IgD-negative memory B cell (primary cell): ENCODE results near the gene EML2. TPM values are rescaled to one million over a fixed set of nuclear protein-coding genes. Genes with fewer than 3 reads are reported as not detected.

ENCODE experiments used
- H3K27ac Mint-ChIP-seq, 3 donors: one replicate each; pipeline ENCODE4 v1.8.0; 2020 to 2022; ENCODE audit warnings: mild to moderate bottlenecking in 3 of 3, mixed read lengths in 3 of 3, moderate library complexity in 1 of 3
- H3K27me3 Mint-ChIP-seq: one replicate; pipeline ENCODE4 v1.8.0; 2021; ENCODE audit warnings: mixed read lengths
- H3K36me3 Mint-ChIP-seq: one replicate; pipeline ENCODE4 v1.8.0; 2020; ENCODE audit warnings: mild to moderate bottlenecking, mixed read lengths
- H3K4me1 Mint-ChIP-seq, 3 donors: one replicate each; pipeline ENCODE4 v1.8.0; 2020 to 2022; ENCODE audit warnings: mixed read lengths in 3 of 3, mild to moderate bottlenecking in 1 of 3
- H3K4me3 Mint-ChIP-seq, 4 donors: one replicate each; pipeline ENCODE4 v1.8.0; 2020 to 2022; ENCODE audit warnings: mild to moderate bottlenecking in 4 of 4, mixed read lengths in 4 of 4, moderate library complexity in 3 of 4
- H3K9me3 Mint-ChIP-seq, 3 donors: one replicate each; pipeline ENCODE4 v1.8.0; 2020 to 2021; ENCODE audit warnings: mixed read lengths in 3 of 3, mild to moderate bottlenecking in 1 of 3
- polyA plus RNA-seq: library from polyadenylated mRNA; unstranded; fragments of 300-500 nt; fragmentation: Illumina TruSeq; gene quantifications from one replicate; pipeline ENCODE4 v1.2.3, GENCODE V29; 2021

EML2 gene
- polyA plus RNA-seq, 1 donor from 2014 or later: 18.5 TPM

DNA sequence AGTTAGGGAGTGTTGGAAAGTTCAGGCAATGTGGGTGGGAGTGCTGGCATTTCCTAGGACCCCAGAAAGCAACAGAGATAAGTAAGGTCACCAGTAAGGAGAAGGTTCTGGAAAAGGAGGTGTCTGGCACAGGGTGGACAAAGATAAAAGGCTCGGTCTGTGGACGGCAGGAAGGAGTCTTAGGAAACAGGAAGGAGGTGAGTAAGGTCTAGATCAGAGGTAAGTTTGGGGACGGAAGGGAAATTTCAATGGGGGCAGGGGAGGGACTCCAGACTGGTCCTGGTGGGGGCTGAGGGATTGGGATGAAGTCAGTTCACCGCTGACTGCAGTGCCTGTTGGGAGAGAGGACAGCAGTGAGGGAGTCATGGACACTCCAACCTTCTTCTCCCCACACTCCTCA lies 46.8 kb downstream of the EML2 start:
- peaks cover 0 to 3% (median 0%) of the 10 kb centered on the region in 3 donors for H3K4me1 Mint-ChIP-seq
- peaks cover 54% of the 10 kb centered on the region for H3K27me3 Mint-ChIP-seq
- no peaks in the 10 kb centered on the region for H3K9me3 Mint-ChIP-seq
- no peak overlapping the region for H3K27ac Mint-ChIP-seq
- H3K36me3 Mint-ChIP-seq: no peaks in the 10 kb centered on the region
- no peak overlapping the region for H3K4me3 Mint-ChIP-seq

DNA sequence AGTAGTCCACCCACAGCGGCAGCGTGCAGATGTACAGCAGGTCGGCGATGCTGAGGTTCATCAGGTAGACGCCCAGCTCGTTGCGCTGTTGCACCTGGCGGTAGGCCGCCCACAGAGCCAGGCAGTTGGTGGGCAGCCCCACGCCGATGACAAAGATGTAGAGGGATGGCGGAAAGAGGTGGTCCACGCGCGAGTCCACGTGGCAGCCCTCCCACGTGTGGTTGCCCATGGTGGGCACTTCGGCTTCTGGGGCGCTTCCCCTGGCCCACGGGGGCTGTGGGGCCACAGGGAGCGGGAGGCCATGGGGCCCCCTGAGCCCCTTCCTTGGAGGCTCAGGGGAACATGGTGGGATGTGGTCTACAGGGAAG lies 47.6 kb downstream of the EML2 start:
- Mint-ChIP-seq H3K27ac (no peak overlapping the region), H3K27me3 (peaks cover 48% of the 10 kb centered on the region)

DNA sequence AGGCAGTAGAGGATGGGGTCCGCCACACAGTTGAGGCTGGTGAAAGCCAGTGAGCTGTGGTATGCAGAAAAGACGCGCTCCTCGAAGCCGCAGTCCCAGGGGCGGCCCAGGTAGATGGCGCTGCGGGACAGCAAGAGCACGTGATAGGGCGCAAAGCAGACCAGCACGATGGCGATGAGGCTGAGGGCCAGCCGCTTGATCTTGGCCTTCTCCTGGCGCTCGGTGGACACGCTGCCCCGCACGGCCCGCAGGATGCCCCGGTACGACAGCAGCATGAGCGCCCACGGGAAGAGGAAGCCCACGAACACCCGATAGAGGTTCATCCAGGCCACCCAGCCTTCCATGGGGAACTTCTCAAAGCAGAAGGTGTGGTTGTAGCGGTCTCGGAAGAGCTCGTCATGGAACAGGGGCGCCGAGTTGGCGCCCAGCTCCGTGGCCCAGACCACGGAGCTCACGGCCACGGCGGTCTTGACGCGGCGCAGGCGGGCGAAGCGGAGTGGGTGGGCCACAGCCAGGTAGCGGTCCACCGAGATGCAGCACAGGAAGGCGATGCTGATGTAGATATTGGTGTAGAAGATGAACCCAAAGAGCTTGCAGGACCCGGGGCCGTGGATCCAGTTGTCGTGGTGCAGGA lies 48.1 kb downstream of the EML2 start:
- no peak overlapping the region for H3K27ac Mint-ChIP-seq
- peaks cover 0 to 2% (median 0%) of the 10 kb centered on the region in 3 donors for H3K4me1 Mint-ChIP-seq
- H3K9me3 Mint-ChIP-seq: no peaks in the 10 kb centered on the region
- H3K27me3 Mint-ChIP-seq: peaks cover 43% of the 10 kb centered on the region
- no peak overlapping the region for H3K4me3 Mint-ChIP-seq
- no peaks in the 10 kb centered on the region for H3K36me3 Mint-ChIP-seq

More for the DNA sequence above, 47.6 kb downstream of the EML2 start:
- no peaks in the 10 kb centered on the region for H3K36me3 Mint-ChIP-seq
- no peaks in the 10 kb centered on the region for H3K9me3 Mint-ChIP-seq
- peaks cover 0 to 2% (median 0%) of the 10 kb centered on the region in 3 donors for H3K4me1 Mint-ChIP-seq
- H3K4me3 Mint-ChIP-seq: no peak overlapping the region

DNA sequence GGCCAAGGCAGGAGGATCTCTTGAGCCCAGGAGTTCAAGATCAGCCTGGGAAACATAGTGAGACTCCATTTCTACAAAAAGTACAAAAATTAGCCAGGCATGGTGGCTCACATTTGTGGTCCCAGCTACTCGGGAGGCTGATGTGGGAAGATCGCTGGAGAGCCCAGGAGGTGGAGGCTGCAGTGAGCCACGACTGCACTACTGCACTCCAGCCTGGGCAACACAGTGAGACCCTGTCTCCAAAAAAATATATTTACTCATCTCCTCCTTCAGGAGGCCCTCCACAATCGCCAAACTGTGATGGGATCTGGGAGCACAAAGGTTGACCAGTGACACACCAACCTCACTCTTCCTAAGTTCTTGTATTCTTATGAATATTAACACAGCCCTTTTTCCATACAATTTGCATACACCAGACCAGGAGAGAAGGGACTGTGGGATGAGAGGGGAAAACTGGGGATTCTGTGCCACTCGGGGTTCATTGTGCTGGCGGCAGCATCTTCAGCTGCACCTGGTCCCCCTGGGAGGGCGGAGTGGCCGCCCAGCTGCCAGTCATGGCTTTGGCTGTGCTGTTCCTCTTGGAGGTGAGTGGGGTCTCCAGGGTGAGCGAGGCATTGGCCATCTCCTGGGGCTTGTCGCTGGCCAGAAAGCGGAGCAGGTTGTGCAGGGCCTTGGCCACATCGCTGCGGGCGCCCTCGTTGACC lies 48.7 kb downstream of the EML2 start:
- Mint-ChIP-seq H3K27me3 (peaks cover 40% of the 10 kb centered on the region), H3K4me3 (peak overlapping the region in 1 of 4 donors; percentile 34), H3K9me3 (no peaks in the 10 kb centered on the region), H3K4me1 (peaks cover 0 to 2% (median 0%) of the 10 kb centered on the region in 3 donors), H3K36me3 (no peaks in the 10 kb centered on the region), H3K27ac (no peak overlapping the region)

DNA sequence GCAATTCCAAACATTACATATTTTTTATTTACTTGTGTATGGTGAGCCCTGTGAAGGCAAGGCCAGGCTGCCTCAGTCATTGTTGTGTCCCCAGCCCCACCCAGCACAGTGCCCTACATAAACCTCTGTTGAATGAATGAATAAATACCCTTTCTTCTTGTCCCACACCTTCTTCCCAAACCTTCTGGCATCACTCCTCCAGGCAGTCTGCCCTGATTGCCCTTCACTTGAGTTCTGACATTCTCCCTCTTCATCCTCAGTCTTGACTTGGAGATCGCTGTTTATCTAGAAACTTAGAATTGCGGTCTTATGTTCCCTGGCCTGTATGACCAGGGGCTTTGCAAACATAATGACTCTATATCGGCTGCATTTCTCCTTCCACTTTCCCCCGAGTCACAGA lies 49.4 kb downstream of the EML2 start:
- Mint-ChIP-seq H3K27me3 (peaks cover 40% of the 10 kb centered on the region), H3K4me3 (peak overlapping the region in 1 of 4 donors; percentile 34), H3K9me3 (no peaks in the 10 kb centered on the region), H3K36me3 (no peaks in the 10 kb centered on the region), H3K4me1 (peaks cover 0 to 2% (median 2%) of the 10 kb centered on the region in 3 donors), H3K27ac (peak overlapping the region in 2 of 3 donors; percentile 4 to 80)

DNA sequence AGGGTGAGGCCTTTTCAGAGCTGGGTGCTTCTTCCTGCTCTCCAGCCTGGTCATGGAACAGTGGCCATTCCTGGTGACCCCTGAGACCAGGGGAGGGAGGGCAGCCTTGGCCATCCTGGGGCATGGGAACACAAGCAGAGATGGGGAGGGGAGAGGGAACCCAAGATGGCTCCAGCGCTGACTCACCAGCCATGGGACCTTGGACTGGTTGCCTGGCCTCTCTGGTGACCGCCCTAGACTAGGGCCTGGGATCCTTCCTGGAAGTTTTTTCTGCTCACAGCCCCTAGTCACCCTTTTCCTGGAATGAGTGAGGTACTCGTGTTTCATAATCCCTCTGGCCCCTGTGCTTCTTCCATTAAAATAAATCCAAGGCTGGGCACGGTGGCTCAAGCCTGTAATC lies 51.3 kb downstream of the EML2 start:
- Mint-ChIP-seq H3K9me3 (no peaks in the 10 kb centered on the region), H3K4me3 (peak overlapping the region in 1 of 4 donors; percentile 23), H3K36me3 (no peaks in the 10 kb centered on the region), H3K4me1 (peaks cover 4 to 6% (median 5%) of the 10 kb centered on the region in 3 donors), H3K27me3 (peaks cover 34% of the 10 kb centered on the region), H3K27ac (peak overlapping the region in 1 of 3 donors; percentile 80)

DNA sequence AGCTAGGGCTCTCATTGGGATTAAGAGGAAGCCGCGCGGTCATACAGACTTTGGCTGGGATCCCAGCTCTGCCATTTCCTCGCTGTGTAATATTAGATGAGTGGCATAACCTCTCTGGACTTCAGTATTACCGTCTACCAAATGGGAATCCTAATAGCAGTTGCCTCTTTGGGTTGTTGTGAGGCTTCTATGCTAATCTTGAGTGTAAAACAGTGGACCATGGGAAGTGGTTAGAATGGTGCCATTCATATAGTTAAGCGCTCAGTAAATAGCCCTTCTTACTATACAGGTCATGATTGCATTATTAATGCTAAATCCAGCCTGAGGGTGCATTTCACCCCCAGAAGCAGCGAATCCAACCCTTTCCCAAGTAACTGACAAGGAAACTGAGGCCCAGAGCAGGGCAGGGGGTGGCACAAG lies 54.0 kb downstream of the EML2 start:
- H3K36me3 Mint-ChIP-seq: no peaks in the 10 kb centered on the region
- H3K4me3 Mint-ChIP-seq: peak overlapping the region; percentile 88 to 99 (median 97)
- H3K9me3 Mint-ChIP-seq: no peaks in the 10 kb centered on the region
- H3K4me1 Mint-ChIP-seq: peaks cover 5 to 8% (median 6%) of the 10 kb centered on the region in 3 donors
- H3K27me3 Mint-ChIP-seq: peaks cover 13% of the 10 kb centered on the region
- H3K27ac Mint-ChIP-seq: peak overlapping the region; percentile 83 to 100 (median 99)

DNA sequence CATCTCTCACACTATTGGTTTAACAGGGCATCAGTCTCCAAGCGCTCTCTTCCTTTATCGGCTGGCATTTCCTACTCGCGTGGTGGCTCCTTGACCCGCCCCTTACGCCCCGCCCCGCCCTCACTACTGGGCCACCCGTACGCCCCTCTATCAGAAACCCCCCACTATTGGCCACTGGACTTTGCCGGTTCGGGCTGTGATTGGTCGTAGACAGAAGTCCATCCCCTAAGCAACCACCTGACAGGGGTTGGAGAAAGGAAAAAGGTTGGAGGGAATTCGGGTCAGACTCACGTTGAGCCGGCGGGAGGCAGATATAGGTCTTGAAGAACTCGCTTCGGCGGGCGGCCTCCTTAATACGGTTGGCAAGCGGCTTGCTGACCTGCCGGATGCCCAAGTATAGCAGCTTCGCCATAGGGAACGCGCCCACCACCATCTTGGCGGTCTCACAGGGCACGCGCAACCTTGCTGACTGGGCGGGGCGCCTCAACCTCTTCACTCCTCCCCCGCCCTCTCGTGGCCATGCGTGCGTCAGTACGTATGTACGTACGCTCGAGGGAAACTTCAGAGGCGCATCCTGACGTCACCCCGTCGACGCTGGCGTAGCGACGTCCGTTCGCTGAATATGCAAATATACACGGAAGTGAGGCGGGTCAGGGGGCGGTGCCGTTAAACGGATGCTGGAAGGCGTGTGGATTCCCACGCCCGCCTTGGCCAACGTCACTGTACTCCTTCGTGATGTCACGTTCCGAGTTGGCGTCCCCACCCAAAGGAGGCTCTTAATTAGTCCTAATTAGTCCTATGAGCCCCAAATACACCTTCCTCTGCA lies 54.7 kb downstream of the EML2 start, which contains the start of gene OPA3:
OPA3 (minus strand) TSS at position 471 of the 826 bp plus-strand sequence; CDS start at position 433, 38 bp downstream.
- Mint-ChIP-seq H3K27ac (peak within 1 kb of the TSS; percentile 83 to 100 (median 99)), H3K36me3 (no peaks in the 10 kb centered on the region), H3K4me3 (peak within 1 kb of the TSS; percentile 88 to 99 (median 97)), H3K27me3 (peaks cover 8% of the 10 kb centered on the region), H3K9me3 (no peaks in the 10 kb centered on the region), H3K4me1 (peaks cover 5 to 8% (median 6%) of the 10 kb centered on the region in 3 donors)

DNA sequence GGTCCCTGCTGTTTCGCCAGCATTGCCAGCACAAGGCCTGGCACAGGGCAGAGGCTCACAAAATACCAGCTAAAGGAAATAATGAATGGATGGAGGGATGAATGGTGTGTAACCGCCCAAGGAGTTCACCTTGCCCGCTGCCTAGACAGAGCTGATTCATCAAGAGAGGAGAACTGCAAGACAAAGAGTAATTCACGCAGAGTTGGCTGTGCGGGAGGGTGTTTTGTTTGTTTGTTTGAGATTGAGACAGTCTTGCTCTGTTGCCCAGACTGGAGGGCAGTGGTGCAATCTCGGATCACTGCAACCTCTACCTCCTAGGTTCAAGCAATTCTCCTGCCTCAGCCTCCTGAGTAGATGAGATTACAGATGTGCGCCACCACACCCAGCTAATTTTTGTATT lies 57.6 kb downstream of the EML2 start:
- peaks cover 6 to 16% (median 10%) of the 10 kb centered on the region in 3 donors for H3K4me1 Mint-ChIP-seq
- no peaks in the 10 kb centered on the region for H3K9me3 Mint-ChIP-seq
- no peaks in the 10 kb centered on the region for H3K36me3 Mint-ChIP-seq
- peak overlapping the region in 1 of 3 donors; percentile 89 for H3K27ac Mint-ChIP-seq
- H3K4me3 Mint-ChIP-seq: peak overlapping the region in 2 of 4 donors; percentile 21 to 66
- no peaks in the 10 kb centered on the region for H3K27me3 Mint-ChIP-seq

DNA sequence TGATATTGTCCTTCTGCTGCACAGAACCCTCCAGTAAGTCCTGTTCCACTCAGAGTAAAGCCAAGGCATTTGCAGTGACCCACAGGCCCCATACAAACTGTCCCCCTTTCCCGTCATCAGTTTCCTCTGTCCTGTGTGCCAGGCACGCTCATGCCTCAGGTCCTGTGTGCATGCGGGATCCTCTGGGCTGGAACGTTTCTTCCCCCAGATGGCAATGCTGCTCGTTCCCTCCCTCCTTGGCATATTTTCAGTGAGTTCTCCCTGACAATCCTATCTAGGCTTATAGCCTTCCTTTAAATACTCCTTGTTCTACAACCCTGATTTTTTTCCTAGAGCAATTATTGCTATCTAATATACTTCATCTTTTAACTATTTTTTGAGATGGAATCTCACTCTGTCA lies 60.3 kb downstream of the EML2 start:
- Mint-ChIP-seq H3K4me3 (no peak overlapping the region), H3K9me3 (no peaks in the 10 kb centered on the region), H3K4me1 (peaks cover 2 to 15% (median 7%) of the 10 kb centered on the region in 3 donors), H3K27ac (peak overlapping the region in 1 of 3 donors; percentile 87), H3K27me3 (no peaks in the 10 kb centered on the region), H3K36me3 (no peaks in the 10 kb centered on the region)

DNA sequence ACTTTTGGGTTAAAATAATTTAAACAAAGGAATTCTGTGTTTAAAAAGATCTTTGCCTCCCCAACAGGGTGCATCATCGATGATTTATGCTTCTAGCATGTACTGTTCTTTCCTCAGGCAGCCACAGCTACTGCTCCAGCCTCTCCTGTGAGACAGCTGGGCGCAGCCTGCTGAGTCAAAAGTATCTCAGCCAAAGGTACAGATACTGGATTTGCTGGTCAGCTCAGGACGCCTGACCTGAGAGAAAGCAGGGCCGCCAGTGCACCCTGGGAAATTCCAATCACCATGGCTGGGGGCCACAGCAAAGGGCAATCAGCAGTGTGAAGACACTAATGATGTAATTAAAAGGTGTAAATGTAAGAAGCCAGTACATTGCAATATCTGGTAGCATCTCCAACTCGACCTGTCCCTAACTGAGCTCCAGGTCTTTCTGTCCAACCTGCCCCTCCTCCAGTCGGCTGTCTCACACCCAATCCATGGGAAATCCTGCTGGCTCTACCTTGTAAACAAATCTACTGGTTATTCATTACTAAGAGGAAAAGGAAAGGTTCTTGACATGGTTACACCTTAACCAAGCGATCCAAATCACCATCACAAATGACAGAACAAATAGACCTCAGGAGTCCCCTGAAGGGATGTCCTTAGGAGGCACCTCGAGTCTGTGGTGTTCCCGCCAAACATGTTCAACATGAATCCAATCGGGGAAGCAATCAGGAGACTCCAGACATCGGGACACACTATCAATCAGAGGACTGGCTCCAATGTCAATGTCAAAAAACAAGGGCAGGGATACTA lies 61.9 kb downstream of the EML2 start:
- Mint-ChIP-seq H3K27ac (no peak overlapping the region), H3K27me3 (no peaks in the 10 kb centered on the region)

DNA sequence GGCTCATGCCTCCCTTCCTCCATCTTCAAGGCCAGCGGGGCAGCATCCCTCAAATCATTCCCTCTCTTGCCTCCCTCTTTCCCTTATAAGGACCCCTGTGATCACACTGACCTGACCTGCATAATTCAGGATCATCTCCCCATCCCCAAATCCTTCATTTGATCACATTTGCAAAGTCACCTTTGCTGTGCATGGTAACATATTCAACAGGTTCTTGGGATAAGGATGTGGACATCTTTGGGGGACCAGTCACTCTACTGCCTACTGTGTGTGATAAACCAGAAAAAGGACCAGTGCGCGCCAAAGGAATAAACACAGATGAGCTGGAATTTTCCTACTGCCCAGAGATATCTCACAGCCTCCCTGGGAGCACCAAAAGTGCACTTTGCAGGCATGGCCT lies 62.5 kb downstream of the EML2 start:
- Mint-ChIP-seq H3K36me3 (no peaks in the 10 kb centered on the region), H3K27ac (no peak overlapping the region), H3K9me3 (no peaks in the 10 kb centered on the region), H3K4me3 (no peak overlapping the region), H3K4me1 (peaks cover 2 to 14% (median 3%) of the 10 kb centered on the region in 3 donors), H3K27me3 (no peaks in the 10 kb centered on the region)

More for the DNA sequence above, 61.9 kb downstream of the EML2 start:
- Mint-ChIP-seq H3K9me3 (no peaks in the 10 kb centered on the region), H3K4me1 (peaks cover 2 to 14% (median 3%) of the 10 kb centered on the region in 3 donors), H3K4me3 (peak overlapping the region in 2 of 4 donors; percentile 20 to 48), H3K36me3 (no peaks in the 10 kb centered on the region)

DNA sequence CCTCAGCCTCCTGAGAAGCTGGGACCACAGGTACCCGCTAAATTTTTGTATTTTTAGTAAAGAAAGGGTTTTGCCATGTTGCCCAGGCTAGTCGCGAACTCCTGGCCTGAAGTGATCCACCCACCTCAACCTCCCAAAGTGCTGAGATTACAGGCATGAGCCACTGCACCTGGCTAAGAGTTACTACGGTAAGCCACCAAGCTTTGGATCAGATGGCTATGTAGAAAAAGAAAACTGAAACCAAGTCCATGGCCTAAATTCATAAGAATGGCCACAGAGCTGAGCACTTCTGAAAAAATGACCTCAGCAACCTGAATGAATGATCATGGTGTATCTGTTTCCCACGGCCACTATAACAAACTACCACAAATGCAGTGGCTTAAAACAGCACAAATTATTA lies 64.0 kb downstream of the EML2 start:
- no peaks in the 10 kb centered on the region for H3K9me3 Mint-ChIP-seq
- H3K4me3 Mint-ChIP-seq: no peak overlapping the region
- no peaks in the 10 kb centered on the region for H3K27me3 Mint-ChIP-seq
- H3K36me3 Mint-ChIP-seq: no peaks in the 10 kb centered on the region
- H3K27ac Mint-ChIP-seq: no peak overlapping the region
- H3K4me1 Mint-ChIP-seq: peaks cover 2 to 12% (median 4%) of the 10 kb centered on the region in 3 donors

DNA sequence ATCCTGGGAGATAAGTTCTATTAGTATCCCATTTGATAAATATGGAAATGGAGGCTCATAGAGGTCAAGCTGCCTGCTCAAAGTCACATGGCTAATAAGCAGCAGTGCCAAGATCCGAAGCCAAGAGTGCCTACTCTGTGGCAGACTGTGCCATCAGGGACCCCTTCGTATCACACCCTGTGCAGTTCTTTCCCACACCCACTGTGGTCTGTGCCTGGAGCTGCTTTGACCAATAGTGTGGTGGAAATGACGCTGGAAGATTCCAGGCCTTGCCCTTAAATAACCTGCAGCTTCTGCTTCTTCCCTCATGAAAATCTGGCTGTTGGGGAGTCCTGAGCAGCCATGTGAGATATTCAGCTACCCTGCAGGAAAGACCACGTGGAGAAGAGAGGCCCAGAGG lies 64.7 kb downstream of the EML2 start:
- Mint-ChIP-seq H3K27me3 (no peaks in the 10 kb centered on the region), H3K36me3 (peaks cover 2% of the 10 kb centered on the region), H3K9me3 (no peaks in the 10 kb centered on the region), H3K4me1 (peaks cover 8 to 17% (median 11%) of the 10 kb centered on the region in 3 donors), H3K4me3 (no peak overlapping the region), H3K27ac (no peak overlapping the region)
